Stimulated activated CD4-positive, alpha-beta T cell treated with anti-CD3 and anti-CD28 coated beads, Interleukin-4, amount 100 ng/mL, for 1 hour (primary cell): ENCODE data around the gene LUM.

Experiments used
- DNase-seq: peaks from one replicate; pipeline ENCODE4 v3.0.0-alpha.2; 2020

LUM gene

GRCh38 chr12:91072931-91073330 lies 38.4 kb downstream of the LUM start:
- no peak for DNase-seq

- no peak for DNase-seq
Observed at GRCh38 chr12:91070936-91071335, 40.4 kb downstream of the LUM start.

DNA sequence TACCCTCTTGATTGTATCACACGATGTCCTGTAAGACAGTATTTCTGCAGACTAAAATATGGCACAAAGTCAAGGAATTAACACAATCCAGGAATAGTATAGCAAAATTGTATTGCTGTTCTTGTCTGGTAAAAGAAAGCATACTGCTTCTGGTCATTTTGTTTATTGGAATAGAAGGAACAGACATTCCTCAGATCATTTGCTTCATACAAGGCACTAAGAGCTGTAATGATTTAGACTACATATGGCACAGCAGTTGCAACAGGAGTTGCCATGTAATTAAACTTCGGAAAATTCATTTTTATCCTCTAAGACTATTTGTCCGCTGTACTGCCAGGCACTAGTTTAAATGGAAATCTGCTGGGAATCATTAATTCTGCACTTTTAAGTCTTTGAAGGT lies 45.9 kb downstream of the LUM start:
- DNase-seq = no peak

GRCh38 chr12:91064640-91065039 lies 46.7 kb downstream of the LUM start:
- DNase-seq = no peak

- DNase-seq = no peak
Observed at GRCh38 chr12:91061091-91061490, 50.2 kb downstream of the LUM start.

- no peak for DNase-seq
Observed at GRCh38 chr12:91059211-91059610, 52.1 kb downstream of the LUM start.

DNA sequence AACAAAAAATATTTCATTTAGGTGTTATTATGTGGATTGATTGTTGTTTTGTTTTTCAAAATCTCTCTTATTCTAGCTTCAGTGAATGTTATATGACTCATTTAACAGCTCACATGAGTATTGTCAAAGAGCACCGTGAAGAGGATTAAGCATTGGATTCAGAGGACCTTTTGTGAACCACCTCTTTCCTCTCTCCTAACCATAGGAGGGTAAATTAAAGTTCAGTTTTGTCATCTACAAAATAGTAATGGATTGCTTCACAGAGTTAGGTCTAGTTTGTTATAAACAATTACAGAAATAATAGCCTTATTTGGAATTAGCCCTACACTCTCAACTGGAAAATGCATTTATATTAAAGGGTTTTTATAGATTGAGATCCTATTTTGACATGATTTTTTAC lies 52.5 kb downstream of the LUM start:
- no peak for DNase-seq

DNA sequence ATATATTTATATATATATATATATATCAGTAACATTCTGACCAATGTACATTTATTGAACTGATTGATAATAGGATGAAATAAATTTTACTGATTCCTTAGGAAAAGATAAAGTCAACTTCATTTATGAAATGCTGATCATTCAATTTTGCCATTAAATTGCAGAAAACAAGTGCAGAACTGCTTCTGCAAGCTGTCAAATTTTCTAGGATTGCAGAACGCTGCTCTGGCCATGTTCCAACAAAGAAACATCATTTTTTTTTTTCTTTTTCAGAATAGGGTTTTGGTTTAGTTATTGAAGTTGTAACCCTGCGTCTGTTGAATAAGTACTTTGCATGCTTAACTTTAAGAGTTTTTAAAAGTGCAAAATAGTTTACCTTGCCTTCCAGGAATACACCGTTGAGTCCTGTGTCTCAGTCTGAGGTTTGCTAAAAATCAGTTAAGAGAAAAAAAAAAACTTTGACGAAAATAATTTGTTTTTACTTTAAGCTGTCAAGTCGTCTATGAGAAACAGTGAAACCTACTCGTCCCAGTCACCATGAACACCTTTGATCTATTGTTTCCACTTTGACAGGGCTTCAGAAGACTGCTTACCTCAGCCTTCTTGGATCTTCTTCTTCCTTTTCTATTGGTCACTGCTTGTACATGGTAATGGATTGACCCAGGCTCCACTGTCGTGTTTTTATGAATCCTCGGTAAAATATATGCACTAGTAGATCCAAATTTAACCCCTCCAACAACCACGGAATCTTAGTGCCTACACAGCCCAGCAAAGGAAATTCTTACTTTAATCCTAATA lies 53.7 kb downstream of the LUM start, which contains the start of gene KERA:
Gene KERA, minus strand, starts transcription at position 657 of the 798 bp plus-strand sequence. CDS start 1,743 bp downstream, outside the sequence.
- DNase-seq = no peak

DNA sequence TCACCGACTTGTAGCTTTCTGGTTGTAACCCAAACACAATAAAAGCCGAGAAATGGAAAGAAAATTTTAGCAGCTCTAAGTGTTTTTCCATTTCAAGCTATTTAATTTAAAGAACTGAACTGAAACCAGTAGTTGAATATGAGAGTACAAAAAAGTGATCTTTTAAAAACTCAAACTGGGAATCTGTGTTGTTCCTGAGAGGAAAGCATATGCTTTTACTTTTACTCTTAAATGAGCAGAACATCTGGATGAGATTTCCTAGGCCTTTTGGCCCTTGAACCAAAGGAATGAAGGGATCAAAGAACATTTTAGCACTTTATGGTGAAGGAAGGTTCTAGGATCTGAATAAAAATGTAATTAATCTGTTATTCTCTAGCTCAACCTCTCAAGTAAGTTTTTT lies 54.8 kb downstream of the LUM start:
- DNase-seq = no peak

DNA sequence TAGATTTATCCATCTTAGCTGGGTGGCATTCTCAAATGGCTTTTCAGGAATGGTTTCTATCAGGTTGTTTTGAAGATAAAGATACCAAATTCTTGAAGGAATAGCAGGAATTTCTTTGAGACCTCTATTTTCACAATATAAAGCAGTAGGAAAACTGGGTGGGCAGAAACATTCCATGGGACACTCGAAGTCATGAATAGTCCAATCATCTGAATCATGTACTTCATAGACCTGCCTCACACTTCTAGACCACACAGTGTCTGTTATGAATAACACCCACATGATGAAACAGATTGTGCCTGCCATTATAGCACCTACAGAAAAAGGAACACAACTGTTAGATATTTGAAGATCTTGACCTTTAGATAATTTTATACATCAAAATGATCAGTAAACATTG lies 55.3 kb downstream of the LUM start:
- no peak for DNase-seq

DNA sequence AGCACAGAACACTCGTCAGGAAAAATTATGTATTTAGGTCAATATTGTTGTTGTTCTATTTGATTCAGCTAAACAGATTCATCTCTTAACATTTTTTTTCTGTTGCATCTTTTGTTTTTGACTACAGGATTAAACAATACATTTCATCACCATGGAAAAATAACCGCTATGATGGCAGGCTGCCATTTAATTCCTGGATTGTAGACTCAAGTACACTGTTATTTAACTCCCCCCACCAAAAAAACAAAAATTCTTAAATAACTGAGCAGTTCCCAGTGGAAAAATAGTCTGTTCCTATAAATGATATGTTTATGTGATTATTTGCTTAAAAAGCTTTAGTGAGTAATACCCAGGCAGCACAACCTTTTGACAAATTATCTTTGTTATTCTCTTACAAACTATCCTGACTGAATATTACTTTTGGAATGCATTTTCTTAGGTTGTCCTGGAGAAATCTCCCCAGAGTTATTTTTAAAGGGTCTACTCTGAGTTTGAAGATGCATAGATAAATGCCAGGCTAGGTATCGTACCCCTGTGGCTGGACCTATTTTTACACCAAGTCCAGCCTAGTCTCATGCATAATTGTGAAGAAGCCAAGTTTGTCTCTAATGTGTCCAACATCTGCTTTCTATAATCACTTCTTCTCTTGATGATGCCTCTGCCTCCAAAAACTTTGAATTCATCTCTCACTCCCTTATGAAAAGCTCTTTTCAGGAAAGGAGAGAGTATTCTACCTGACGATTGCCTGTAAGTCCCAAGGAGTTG lies 57.2 kb downstream of the LUM start:
- no peak for DNase-seq
